HG02759 (cell line): Measurements from ENCODE around the gene MAPK12.

Source experiments
- ATAC-seq: cut with Tn5 transposase; IDR thresholded peaks from one replicate; pipeline ENCODE4 v1.9.1; 2021; ENCODE audit warnings: mild to moderate bottlenecking, moderate library complexity; ENCODE audit not compliant: unreplicated experiment

Gene MAPK12

GRCh38 chr22:50299785-50300619, 38.5 kb upstream of the MAPK12 start:
- no peak for ATAC-seq

GRCh38 chr22:50298937-50299784, 37.7 kb upstream of the MAPK12 start:
- ATAC-seq, result no peak

- ATAC-seq, result no peak
These were observed 36.8 kb upstream of the MAPK12 start for GRCh38 chr22:50298266-50298637.

- no peak for ATAC-seq
These were observed 36.2 kb upstream of the MAPK12 start for GRCh38 chr22:50297510-50298265.

GRCh38 chr22:50296658-50297490, 35.4 kb upstream of the MAPK12 start:
- ATAC-seq, result no peak

GRCh38 chr22:50294319-50294656, 32.8 kb upstream of the MAPK12 start:
- ATAC-seq, result no peak

GRCh38 chr22:50293441-50294318, 32.2 kb upstream of the MAPK12 start:
- no peak for ATAC-seq

GRCh38 chr22:50292643-50293440, 31.4 kb upstream of the MAPK12 start:
- no peak for ATAC-seq

- no peak for ATAC-seq
These were observed 28.6 kb upstream of the MAPK12 start for GRCh38 chr22:50289942-50290630.

- ATAC-seq, result no peak
These were observed 27.9 kb upstream of the MAPK12 start for GRCh38 chr22:50289151-50289941.

- ATAC-seq, result no peak
These were observed 26.2 kb upstream of the MAPK12 start for GRCh38 chr22:50287731-50288130.

GRCh38 chr22:50286701-50287318, 25.3 kb upstream of the MAPK12 start:
- ATAC-seq, result no peak

- no peak for ATAC-seq
These were observed 24.8 kb upstream of the MAPK12 start for GRCh38 chr22:50286275-50286674.

- ATAC-seq, result no peak
These were observed 24.2 kb upstream of the MAPK12 start for GRCh38 chr22:50285568-50286229.

- no peak for ATAC-seq
These were observed 23.0 kb upstream of the MAPK12 start for GRCh38 chr22:50284479-50284878.

GRCh38 chr22:50283821-50284220, 22.3 kb upstream of the MAPK12 start:
- ATAC-seq, result no peak
